Thoracic aorta (tissue), 2 donors: ENCODE data around the gene DMAC1. TPM values are rescaled to one million over a fixed set of nuclear protein-coding genes. Genes with fewer than 3 reads are reported as not detected.

Experiments used
- ATAC-seq: fragments of 150-250 bp; one replicate; pipeline ENCODE4 v1.8.0; 2017; ENCODE audit warnings: low read depth; ENCODE audit not compliant: insufficient number of reproducible peaks, low FRiP score
- DNase-seq: peaks from one replicate; pipeline ENCODE4 v3.0.0-alpha.2; 2020; ENCODE audit warnings: low spot score
- H3K27ac ChIP-seq, 2 donors: fragments of 200-600 bp; sonication (generic); 1 replicate in 1 of 2; 2 replicates in 1 of 2; pipeline ENCODE4 v1.5.1; 2016; ENCODE audit warnings: mild to moderate bottlenecking in 2 of 2, moderate library complexity in 2 of 2
- H3K27me3 ChIP-seq: fragments of 200-600 bp; sonication (generic); replicated peaks from 2 replicates; pipeline ENCODE4 v1.6.0; 2016; ENCODE audit warnings: mild to moderate bottlenecking; ENCODE audit not compliant: insufficient read depth
- H3K36me3 ChIP-seq: fragments of 200-600 bp; sonication (generic); one replicate; pipeline ENCODE4 v1.5.1; 2016
- H3K4me1 ChIP-seq, 2 donors: fragments of 200-600 bp; sonication (generic); 1 replicate in 1 of 2; 2 replicates in 1 of 2; pipeline versions ENCODE4 v1.5.1 to v1.6.0; 2016; ENCODE audit warnings: low read depth in 2 of 2, mild to moderate bottlenecking in 1 of 2; ENCODE audit not compliant: control insufficient read depth in 1 of 2
- H3K4me3 ChIP-seq: fragments of 200-600 bp; sonication (generic); 2 replicates; pipeline ENCODE4 v1.5.1; 2016; ENCODE audit warnings: mild to moderate bottlenecking
- H3K9me3 ChIP-seq: fragments of 200-600 bp; sonication (generic); 2 replicates; pipeline ENCODE4 v1.5.1; 2016
- CTCF ChIP-seq: fragments of 200-600 bp; sonication (generic); IDR thresholded peaks from one replicate; pipeline ENCODE4 v1.5.1; 2019; ENCODE audit warnings: antibody characterized with exemption
- total RNA-seq, 2 donors: library from RNA; depleted of rRNA; stranded (reverse); fragments of >200 nt; gene quantifications; one replicate each; pipeline versions ENCODE4 v1.1.0 to v1.2.3, GENCODE V29; 2016

Gene DMAC1
- total RNA-seq, 2 donors from 2014 or later, result 9.7 to 14.9 TPM

GRCh38 chr9:7834531-7834930 lies 35.0 kb upstream of the DMAC1 start:
- no peak for ATAC-seq
- no peak for TF ChIP-seq CTCF
- H3K27ac ChIP-seq, result no peak overlapping the region

GRCh38 chr9:7828334-7828733 lies 28.8 kb upstream of the DMAC1 start:
- no peak for DNase-seq
- no peak for ATAC-seq
- Histone ChIP-seq H3K9me3 (no peaks in the 10 kb centered on the region), H3K27ac (no peak overlapping the region), H3K4me3 (no peak overlapping the region), H3K36me3 (no peaks in the 10 kb centered on the region), H3K4me1 (peaks cover 0 to 5% of the 10 kb centered on the region in 2 donors), H3K27me3 (no peaks in the 10 kb centered on the region)
- TF ChIP-seq CTCF, result no peak

More at GRCh38 chr9:7834531-7834930, 35.0 kb upstream of the DMAC1 start:
- Histone ChIP-seq H3K9me3 (no peaks in the 10 kb centered on the region), H3K4me1 (no peaks in the 10 kb centered on the region), H3K4me3 (no peak overlapping the region), H3K36me3 (no peaks in the 10 kb centered on the region), H3K27me3 (no peaks in the 10 kb centered on the region)
- DNase-seq, result no peak

GRCh38 chr9:7827792-7828191 lies 28.2 kb upstream of the DMAC1 start:
- no peak overlapping the region for H3K27ac ChIP-seq
- peaks cover 0 to 5% of the 10 kb centered on the region in 2 donors for H3K4me1 ChIP-seq
- no peaks in the 10 kb centered on the region for H3K9me3 ChIP-seq
- no peak overlapping the region for H3K4me3 ChIP-seq
- no peaks in the 10 kb centered on the region for H3K27me3 ChIP-seq
- H3K36me3 ChIP-seq, result no peaks in the 10 kb centered on the region
- ATAC-seq (no peak), DNase-seq (no peak)
- TF ChIP-seq CTCF, result no peak

- no peak overlapping the region for H3K27ac ChIP-seq
- TF ChIP-seq CTCF, result no peak
- no peaks in the 10 kb centered on the region for H3K36me3 ChIP-seq
- H3K4me1 ChIP-seq, result peaks cover 0 to 5% of the 10 kb centered on the region in 2 donors
- no peaks in the 10 kb centered on the region for H3K9me3 ChIP-seq
- DNase-seq, result no peak
- no peak for ATAC-seq
- H3K27me3 ChIP-seq, result no peaks in the 10 kb centered on the region
- no peak overlapping the region for H3K4me3 ChIP-seq
Measured at GRCh38 chr9:7827056-7827455, 27.5 kb upstream of the DMAC1 start.

GRCh38 chr9:7823651-7824050 lies 24.1 kb upstream of the DMAC1 start:
- H3K9me3 ChIP-seq, result no peaks in the 10 kb centered on the region
- no peak for DNase-seq
- H3K4me1 ChIP-seq, result peaks cover 0 to 5% of the 10 kb centered on the region in 2 donors
- no peaks in the 10 kb centered on the region for H3K27me3 ChIP-seq
- TF ChIP-seq CTCF, result no peak
- H3K36me3 ChIP-seq, result no peaks in the 10 kb centered on the region
- H3K4me3 ChIP-seq, result no peak overlapping the region
- no peak for ATAC-seq
- no peak overlapping the region for H3K27ac ChIP-seq
